SU-DHL-6 (cell line): ENCODE measurements around the gene EML2.
A peak's percentile ranks its signal among the peaks of the same experiment; 100 is the strongest.

Source experiments
- H2AFZ ChIP-seq: fragments of 200-600 bp; sonication (generic); 2 replicates; pipeline ENCODE4 v1.6.1; 2014; ENCODE audit warnings: low read depth, mild to moderate bottlenecking, moderate library complexity, mixed read lengths, antibody characterized with exemption, low read length; ENCODE audit not compliant: severe bottlenecking
- H3F3A ChIP-seq: fragments of 200-600 bp; shearing (Covaris generic); 2 replicates; pipeline ENCODE4 v1.6.0; 2016; ENCODE audit warnings: antibody characterized with exemption, mild to moderate bottlenecking; ENCODE audit not compliant: insufficient read depth
- H3K27ac ChIP-seq: fragments of 200-600 bp; sonication (generic); 2 replicates; pipeline ENCODE4 v1.5.1; 2016; ENCODE audit warnings: low read depth, mild to moderate bottlenecking, low read length, moderate library complexity, mixed read lengths
- H3K27me3 ChIP-seq: fragments of 200-600 bp; sonication (generic), shearing (Covaris generic); 2 replicates; pipeline ENCODE4 v1.6.0; 2014; ENCODE audit warnings: mild to moderate bottlenecking, low read length
- H3K36me3 ChIP-seq: fragments of 200-600 bp; sonication (generic); 2 replicates; pipeline ENCODE4 v1.6.1; 2014; ENCODE audit warnings: mild to moderate bottlenecking, low read length, mixed read lengths
- H3K4me2 ChIP-seq: fragments of 300-600, 200-600 bp; shearing (Covaris generic), sonication (generic); 2 replicates; pipeline ENCODE4 v1.6.0; 2014; ENCODE audit warnings: low read length, low read depth, mild to moderate bottlenecking; ENCODE audit not compliant: poor library complexity, severe bottlenecking
- H3K4me3 ChIP-seq: fragments of 200-600 bp; sonication (generic); 2 replicates; pipeline ENCODE4 v1.5.1; 2014; ENCODE audit warnings: antibody characterized with exemption, low read length, mild to moderate bottlenecking, mixed read lengths; ENCODE audit not compliant: insufficient read depth, poor library complexity, severe bottlenecking
- H3K79me2 ChIP-seq: fragments of 200-600 bp; sonication (generic); 2 replicates; pipeline ENCODE4 v1.6.1; 2014; ENCODE audit warnings: mild to moderate bottlenecking, low read length, moderate library complexity; ENCODE audit not compliant: insufficient read depth
- H3K9ac ChIP-seq: fragments of 200-600 bp; sonication (generic); 2 replicates; pipeline ENCODE4 v1.7.0; 2014; ENCODE audit warnings: mild to moderate bottlenecking, low read length
- H3K9me2 ChIP-seq: fragments of 200-600 bp; sonication (generic); replicated peaks from 2 replicates; pipeline ENCODE4 v1.6.1; 2014; ENCODE audit warnings: low read length; ENCODE audit not compliant: insufficient read depth
- H3K9me3 ChIP-seq: fragments of 200-600 bp; sonication (generic); 2 replicates; pipeline ENCODE4 v1.6.1; 2014; ENCODE audit warnings: low read length, mixed read lengths; ENCODE audit not compliant: insufficient read depth
- H4K20me1 ChIP-seq: fragments of 200-600 bp; sonication (generic); 2 replicates; pipeline ENCODE4 v1.6.1; 2014; ENCODE audit warnings: low read depth, mild to moderate bottlenecking, antibody characterized with exemption, low read length, moderate library complexity, mixed read lengths
- EZH2phosphoT487 ChIP-seq: fragments of 200-600 bp; sonication (generic), shearing (Covaris generic); conservative IDR thresholded peaks from 2 replicates; pipeline ENCODE4 v1.6.1; 2018; ENCODE audit warnings: mild to moderate bottlenecking, antibody characterized with exemption, low read length, moderate library complexity, mixed read lengths
- TF ChIP-seq, protein P1 (sequence below): fragments of 200-600 bp; sonication (generic); IDR thresholded peaks from one replicate; pipeline ENCODE4 v1.5.1; 2017; ENCODE audit warnings: antibody characterized with exemption, mild to moderate bottlenecking, low read length, moderate library complexity; ENCODE audit not compliant: insufficient read depth, poor library complexity, severe bottlenecking

Gene EML2

DNA sequence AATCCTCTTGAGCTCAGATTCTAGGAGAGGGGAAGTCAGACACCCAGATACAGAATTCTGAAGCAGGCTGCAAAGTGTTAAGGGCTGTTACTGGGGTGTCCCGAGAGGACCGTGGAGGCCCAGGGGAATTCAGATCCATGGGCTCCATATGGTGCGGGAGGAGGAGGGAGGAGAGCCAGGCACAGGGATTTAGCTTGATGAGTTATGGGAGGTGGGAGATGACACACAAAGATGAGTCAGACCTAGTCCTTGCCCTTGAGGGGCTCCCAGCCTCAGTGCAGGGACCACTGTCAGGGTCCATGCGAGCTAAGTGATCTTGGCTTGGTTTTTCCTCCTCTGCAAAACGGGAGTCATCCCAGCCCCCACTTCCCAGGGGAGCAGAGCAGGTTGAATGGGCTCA is 14.4 kb upstream of the EML2 start:
- Histone ChIP-seq H3K79me2 (no peaks in the 10 kb centered on the region), H3F3A (no peaks in the 10 kb centered on the region), H3K36me3 (no peaks in the 10 kb centered on the region), H2AFZ (no peak overlapping the region), H3K4me3 (no peak overlapping the region), H3K27me3 (no peaks in the 10 kb centered on the region), H3K4me2 (no peak overlapping the region), H3K27ac (no peak overlapping the region), H3K9ac (no peak overlapping the region), H3K9me2 (no peaks in the 10 kb centered on the region), H4K20me1 (no peaks in the 10 kb centered on the region), H3K9me3 (no peaks in the 10 kb centered on the region)
- TF ChIP-seq EZH2phosphoT487 = no peak
- TF ChIP-seq, protein P1, sequence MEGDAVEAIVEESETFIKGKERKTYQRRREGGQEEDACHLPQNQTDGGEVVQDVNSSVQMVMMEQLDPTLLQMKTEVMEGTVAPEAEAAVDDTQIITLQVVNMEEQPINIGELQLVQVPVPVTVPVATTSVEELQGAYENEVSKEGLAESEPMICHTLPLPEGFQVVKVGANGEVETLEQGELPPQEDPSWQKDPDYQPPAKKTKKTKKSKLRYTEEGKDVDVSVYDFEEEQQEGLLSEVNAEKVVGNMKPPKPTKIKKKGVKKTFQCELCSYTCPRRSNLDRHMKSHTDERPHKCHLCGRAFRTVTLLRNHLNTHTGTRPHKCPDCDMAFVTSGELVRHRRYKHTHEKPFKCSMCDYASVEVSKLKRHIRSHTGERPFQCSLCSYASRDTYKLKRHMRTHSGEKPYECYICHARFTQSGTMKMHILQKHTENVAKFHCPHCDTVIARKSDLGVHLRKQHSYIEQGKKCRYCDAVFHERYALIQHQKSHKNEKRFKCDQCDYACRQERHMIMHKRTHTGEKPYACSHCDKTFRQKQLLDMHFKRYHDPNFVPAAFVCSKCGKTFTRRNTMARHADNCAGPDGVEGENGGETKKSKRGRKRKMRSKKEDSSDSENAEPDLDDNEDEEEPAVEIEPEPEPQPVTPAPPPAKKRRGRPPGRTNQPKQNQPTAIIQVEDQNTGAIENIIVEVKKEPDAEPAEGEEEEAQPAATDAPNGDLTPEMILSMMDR = no peak

DNA sequence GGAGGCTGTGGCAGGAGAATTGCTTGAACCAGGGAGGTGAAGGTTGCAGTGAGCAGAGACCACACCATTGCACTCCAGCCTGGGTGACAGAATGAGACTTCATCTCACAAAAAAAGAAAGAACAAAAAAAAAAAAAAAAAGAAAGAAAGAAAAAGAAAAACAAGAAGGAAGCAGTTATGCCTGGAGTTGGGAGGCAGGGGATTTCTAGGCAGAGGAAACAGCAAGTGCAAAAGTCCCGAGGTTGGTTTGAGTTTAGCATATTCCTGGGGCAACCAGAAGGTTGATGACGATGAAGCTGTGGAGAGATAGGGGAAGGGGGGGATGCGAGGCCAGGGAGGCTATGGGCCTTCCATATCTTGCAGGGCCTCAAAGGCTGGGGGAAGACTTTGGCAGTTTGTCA is 11.5 kb upstream of the EML2 start:
- Histone ChIP-seq H2AFZ (no peak overlapping the region), H3K9me2 (no peaks in the 10 kb centered on the region), H3K79me2 (no peaks in the 10 kb centered on the region), H3K36me3 (no peaks in the 10 kb centered on the region), H3K9me3 (no peaks in the 10 kb centered on the region), H3K27me3 (no peaks in the 10 kb centered on the region), H3K27ac (no peak overlapping the region), H3F3A (no peaks in the 10 kb centered on the region), H3K9ac (no peak overlapping the region), H3K4me3 (no peak overlapping the region), H4K20me1 (no peaks in the 10 kb centered on the region), H3K4me2 (no peak overlapping the region)
- TF ChIP-seq, protein P1 = no peak
- TF ChIP-seq EZH2phosphoT487 = no peak

DNA sequence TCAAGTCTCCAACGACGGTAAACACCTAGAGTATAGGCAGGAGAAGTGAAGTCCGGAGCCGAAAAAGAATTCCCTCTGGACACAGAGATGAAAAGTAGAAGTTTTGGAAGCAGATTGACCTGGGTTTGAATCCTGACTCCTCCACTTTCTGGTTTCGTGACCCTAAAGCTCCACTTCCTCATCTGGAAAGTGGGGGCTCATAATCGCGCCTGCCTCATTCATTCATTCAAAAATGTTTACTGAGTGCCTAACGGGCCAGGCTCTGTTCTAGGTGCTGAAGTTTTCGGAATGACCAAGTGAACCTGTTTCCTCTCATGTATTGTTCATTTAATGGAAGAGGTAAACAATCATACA is 7.1 kb upstream of the EML2 start:
- Histone ChIP-seq H3K27me3 (no peaks in the 10 kb centered on the region), H4K20me1 (no peaks in the 10 kb centered on the region), H3K36me3 (no peaks in the 10 kb centered on the region), H2AFZ (peak overlapping the region; percentile 84), H3K9me3 (no peaks in the 10 kb centered on the region), H3K9ac (peak overlapping the region; percentile 35), H3K79me2 (no peaks in the 10 kb centered on the region), H3K9me2 (no peaks in the 10 kb centered on the region), H3K27ac (no peak overlapping the region), H3K4me2 (peak overlapping the region; percentile 65), H3F3A (peaks cover 22% of the 10 kb centered on the region), H3K4me3 (peak overlapping the region; percentile 58)
- TF ChIP-seq, protein P1 = no peak
- TF ChIP-seq EZH2phosphoT487 = no peak
